Prostate gland (tissue), 2 donors: ENCODE data around the gene CYB561D1. TPM values are rescaled to one million over a fixed set of nuclear protein-coding genes. Genes with fewer than 3 reads are reported as not detected.

Source experiments
- DNase-seq: peaks from one replicate; pipeline ENCODE4 v3.0.0-alpha.2; 2019; ENCODE audit warnings: low spot score
- H3K27ac ChIP-seq, 2 donors: fragments of 200-600 bp; sonication (generic); 2 replicates each; pipeline ENCODE4 v1.5.1; 2017 to 2019
- H3K27me3 ChIP-seq: fragments of 200-600 bp; sonication (generic); replicated peaks from 2 replicates; pipeline ENCODE4 v1.5.1; 2019; ENCODE audit not compliant: insufficient read depth
- H3K36me3 ChIP-seq, 2 donors: fragments of 200-600 bp; sonication (generic); 1 replicate in 1 of 2; 2 replicates in 1 of 2; pipeline versions ENCODE4 v1.5.1 to v1.8.1; 2017 to 2019
- H3K4me1 ChIP-seq: fragments of 200-600 bp; sonication (generic); replicated peaks from 2 replicates; pipeline ENCODE4 v1.5.1; 2019
- H3K4me3 ChIP-seq, 2 donors: fragments of 200-600 bp; sonication (generic); 2 replicates each; pipeline ENCODE4 v1.5.1; 2017 to 2019
- H3K9me3 ChIP-seq: fragments of 200-600 bp; sonication (generic); 2 replicates; pipeline ENCODE4 v1.5.1; 2017
- POLR2A ChIP-seq: fragments of 450-650 bp; IDR thresholded peaks from one replicate; pipeline ENCODE4 v1.6.1; 2016; ENCODE audit warnings: antibody characterized with exemption, mild to moderate bottlenecking
- POLR2AphosphoS5 ChIP-seq: sonication (generic); formaldehyde crosslinking; IDR thresholded peaks from one replicate; pipeline ENCODE4 v1.6.1; 2017; ENCODE audit warnings: antibody characterized with exemption
- WGBS: methylation state at CpG from one replicate; pipeline ENCODE4 v1.1.5; 2018; 5-methylcytosine and 5-hydroxymethylcytosine counted together
- intact Hi-C: fragments of 100-400 bp; cut with DNase I; formaldehyde crosslinking; loops from one replicate; pipeline ENCODE4 v1.14.2; 2022
- total RNA-seq, 2 donors: library from RNA; depleted of rRNA; stranded (reverse); fragments of >200 nt; gene quantifications; one replicate each; pipeline ENCODE4 v1.1.0, GENCODE V29; 2016
- TF ChIP-seq, protein P1 (sequence below), 4 experiments: fragments of 200-600 bp in 2 of 4; fragments of 450-650 bp in 2 of 4; sonication (generic) in 2 of 4; IDR thresholded peaks; 1 replicate in 3 of 4; 2 replicates in 1 of 4; pipeline ENCODE4 v1.5.1; 2016 to 2019; ENCODE audit warnings: antibody characterized with exemption in 4 of 4, mild to moderate bottlenecking in 2 of 4, moderate library complexity in 2 of 4

CYB561D1 gene
- total RNA-seq, 2 donors from 2014 or later: 12.0 to 12.3 TPM

DNA sequence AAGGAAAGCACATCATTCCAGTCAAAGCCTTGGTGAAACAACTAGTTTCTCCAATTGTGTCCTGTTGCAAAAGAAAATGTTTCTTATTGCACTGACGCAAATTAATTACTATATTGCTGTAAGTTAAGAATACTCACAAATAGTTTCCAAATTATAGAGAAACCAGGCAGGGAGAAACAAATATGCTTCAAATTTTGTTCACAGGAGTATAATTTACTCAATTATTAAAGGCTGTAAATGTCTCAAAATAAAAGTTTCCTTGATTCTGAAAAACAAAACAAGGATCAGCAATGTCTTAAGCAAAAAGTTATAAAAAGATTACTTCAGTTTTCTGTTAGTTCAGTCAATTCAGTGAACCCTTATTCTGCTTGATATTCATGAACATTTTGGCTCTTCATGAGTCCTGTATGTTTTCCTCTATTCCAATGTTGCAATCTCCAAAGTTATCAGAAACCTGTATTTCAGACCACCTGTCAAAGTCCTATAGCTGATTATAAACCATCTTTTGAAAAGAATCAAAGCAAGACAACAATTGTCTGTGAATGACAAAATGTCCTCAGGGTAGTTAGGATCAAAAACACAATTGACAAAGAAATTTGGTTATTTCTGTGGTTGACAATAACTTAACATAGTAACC lies 39.3 kb upstream of the CYB561D1 start:
- 95% methylated on average over 1 of the region's 1 CpG for WGBS
- no peak overlapping the region for H3K4me3 ChIP-seq
- TF ChIP-seq, protein P1, sequence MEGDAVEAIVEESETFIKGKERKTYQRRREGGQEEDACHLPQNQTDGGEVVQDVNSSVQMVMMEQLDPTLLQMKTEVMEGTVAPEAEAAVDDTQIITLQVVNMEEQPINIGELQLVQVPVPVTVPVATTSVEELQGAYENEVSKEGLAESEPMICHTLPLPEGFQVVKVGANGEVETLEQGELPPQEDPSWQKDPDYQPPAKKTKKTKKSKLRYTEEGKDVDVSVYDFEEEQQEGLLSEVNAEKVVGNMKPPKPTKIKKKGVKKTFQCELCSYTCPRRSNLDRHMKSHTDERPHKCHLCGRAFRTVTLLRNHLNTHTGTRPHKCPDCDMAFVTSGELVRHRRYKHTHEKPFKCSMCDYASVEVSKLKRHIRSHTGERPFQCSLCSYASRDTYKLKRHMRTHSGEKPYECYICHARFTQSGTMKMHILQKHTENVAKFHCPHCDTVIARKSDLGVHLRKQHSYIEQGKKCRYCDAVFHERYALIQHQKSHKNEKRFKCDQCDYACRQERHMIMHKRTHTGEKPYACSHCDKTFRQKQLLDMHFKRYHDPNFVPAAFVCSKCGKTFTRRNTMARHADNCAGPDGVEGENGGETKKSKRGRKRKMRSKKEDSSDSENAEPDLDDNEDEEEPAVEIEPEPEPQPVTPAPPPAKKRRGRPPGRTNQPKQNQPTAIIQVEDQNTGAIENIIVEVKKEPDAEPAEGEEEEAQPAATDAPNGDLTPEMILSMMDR (IDR thresholded peaks at IDR 0.05): no peak
- TF ChIP-seq POLR2AphosphoS5 (no peak), POLR2A (no peak)
- no peak overlapping the region for H3K27ac ChIP-seq
- no peaks in the 10 kb centered on the region for H3K27me3 ChIP-seq
- no peaks in the 10 kb centered on the region for H3K4me1 ChIP-seq
- H3K9me3 ChIP-seq: no peaks in the 10 kb centered on the region
- DNase-seq: no peak
- intact Hi-C loops: no loop called here
- H3K36me3 ChIP-seq: no peaks in the 10 kb centered on the region

DNA sequence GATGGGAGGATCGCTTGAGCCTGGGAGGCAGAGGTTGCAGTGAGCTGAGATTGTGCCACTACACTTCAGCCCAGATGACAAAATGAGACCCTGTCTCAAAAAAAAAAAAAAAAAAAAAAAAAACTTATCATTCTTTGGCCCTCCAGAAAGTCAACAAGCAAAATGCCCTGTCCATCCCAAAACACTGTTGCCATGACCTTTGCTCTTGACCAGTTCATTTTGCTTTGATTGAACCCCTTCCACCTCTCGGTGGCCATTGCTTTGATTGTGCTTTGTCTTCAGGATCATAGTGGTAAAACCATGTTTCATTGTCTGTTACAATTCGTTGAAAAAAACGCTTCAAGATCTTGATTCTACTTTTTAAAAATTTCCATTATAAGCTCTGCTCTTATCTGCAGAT lies 36.1 kb upstream of the CYB561D1 start:
- Histone ChIP-seq H3K9me3 (no peaks in the 10 kb centered on the region), H3K4me3 (no peak overlapping the region), H3K4me1 (no peaks in the 10 kb centered on the region), H3K36me3 (no peaks in the 10 kb centered on the region), H3K27me3 (no peaks in the 10 kb centered on the region), H3K27ac (no peak overlapping the region)
- 89% methylated on average over 4 of the region's 4 CpGs for WGBS
- intact Hi-C loops: no loop called here
- no peak for TF ChIP-seq POLR2A
- no peak for TF ChIP-seq POLR2AphosphoS5
- TF ChIP-seq, protein P1 (IDR thresholded peaks at IDR 0.05): no peak
- no peak for DNase-seq

DNA sequence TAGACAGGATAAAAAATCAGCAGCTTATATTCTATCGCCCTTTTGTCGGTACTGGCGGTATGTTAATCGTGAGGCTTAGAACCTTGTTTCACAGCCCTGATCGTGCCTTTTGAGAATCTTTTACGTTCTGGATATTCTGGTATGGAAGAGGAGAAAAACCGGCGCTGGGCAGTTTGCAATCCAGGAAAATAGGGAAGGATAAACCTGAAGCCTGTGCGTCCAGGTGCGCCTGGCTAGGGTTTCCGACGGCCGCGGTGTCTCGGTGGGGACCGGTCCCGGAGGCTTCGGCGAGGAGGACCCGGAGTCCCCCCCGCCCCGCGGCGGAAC lies 27.8 kb upstream of the CYB561D1 start:
- Histone ChIP-seq H3K27me3 (no peaks in the 10 kb centered on the region), H3K9me3 (no peaks in the 10 kb centered on the region), H3K4me3 (peak overlapping the region; percentile 39 to 49), H3K36me3 (no peaks in the 10 kb centered on the region), H3K4me1 (no peaks in the 10 kb centered on the region), H3K27ac (peak overlapping the region in 1 of 2 donors; percentile 27)
- TF ChIP-seq POLR2AphosphoS5 (no peak), POLR2A (no peak)
- TF ChIP-seq, protein P1 (IDR thresholded peaks at IDR 0.05): no peak
- intact Hi-C loops: no loop called here
- 6% methylated on average over 24 of the region's 24 CpGs for WGBS
- no peak for DNase-seq

DNA sequence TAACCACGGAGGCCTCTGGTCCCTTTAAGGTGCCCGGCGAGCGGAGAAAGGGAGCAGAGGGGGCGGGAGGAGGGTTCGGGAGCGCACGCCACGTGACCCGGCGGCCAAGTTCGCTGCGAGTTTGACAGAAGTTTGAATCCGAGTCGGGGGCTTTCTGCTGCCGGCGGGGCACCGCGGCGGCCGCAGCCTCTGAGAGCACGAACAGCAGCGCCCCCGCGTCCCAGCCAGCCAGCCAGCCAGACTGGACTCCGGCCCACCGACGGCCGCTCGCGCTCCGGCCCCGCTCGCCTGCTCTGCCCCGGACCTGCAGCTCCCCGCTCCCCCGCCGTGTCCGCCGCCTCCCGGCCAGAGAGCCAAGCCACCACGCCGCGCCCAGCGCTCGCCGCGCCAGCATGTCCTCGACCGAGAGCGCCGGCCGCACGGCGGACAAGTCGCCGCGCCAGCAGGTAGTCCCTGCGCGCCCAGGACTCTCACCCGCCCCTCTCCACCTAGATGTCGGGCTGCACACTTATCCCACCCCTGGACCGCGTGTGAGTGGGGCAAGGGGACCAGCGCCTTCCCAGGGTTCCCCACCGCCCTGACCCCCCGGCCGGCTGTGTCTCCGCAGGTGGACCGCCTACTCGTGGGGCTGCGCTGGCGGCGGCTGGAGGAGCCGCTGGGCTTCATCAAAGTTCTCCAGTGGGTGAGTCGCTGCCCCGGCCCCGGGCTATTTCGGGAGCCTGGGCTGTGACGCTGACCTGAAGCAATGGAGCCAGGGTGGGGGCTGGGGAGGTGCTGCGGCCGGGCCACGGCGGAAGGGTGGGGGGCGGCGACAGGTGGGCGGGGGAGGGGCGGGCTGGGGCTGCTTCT lies 27.2 kb upstream of the CYB561D1 start, which contains the start of gene SYPL2:
TSS of gene SYPL2 (plus strand) at position 95 of the 849 bp plus-strand sequence. CDS start at position 393, 298 bp downstream.
- Histone ChIP-seq H3K27ac (peak within 1 kb of the TSS in 1 of 2 donors; percentile 27), H3K4me3 (peak within 1 kb of the TSS; percentile 39 to 49), H3K36me3 (no peaks in the 10 kb centered on the region), H3K27me3 (no peaks in the 10 kb centered on the region), H3K4me1 (no peaks in the 10 kb centered on the region), H3K9me3 (no peaks in the 10 kb centered on the region)
- TF ChIP-seq POLR2AphosphoS5 (no peak), POLR2A (no peak)
- TF ChIP-seq, protein P1 (IDR thresholded peaks at IDR 0.05): no peak
- intact Hi-C loops: no loop called here
- DNase-seq: no peak
- WGBS: under 1% methylated on average over 60 of the region's 88 CpGs
